SKM-1 (cell line): ENCODE data around the gene DPH6.
A peak's percentile ranks its signal among the peaks of the same experiment; 100 is the strongest.
"Not testable (repeated sequence)": the region's sequence is repeated elsewhere in the genome, so short reads cannot be mapped to it uniquely, and the experiment has no call there.

Experiments
- DNase-seq: peaks from one replicate; lab custom pipeline; 2025; ENCODE audit not compliant: unreplicated experiment; lab: John Stamatoyannopoulos, UW

Gene DPH6, protein sequence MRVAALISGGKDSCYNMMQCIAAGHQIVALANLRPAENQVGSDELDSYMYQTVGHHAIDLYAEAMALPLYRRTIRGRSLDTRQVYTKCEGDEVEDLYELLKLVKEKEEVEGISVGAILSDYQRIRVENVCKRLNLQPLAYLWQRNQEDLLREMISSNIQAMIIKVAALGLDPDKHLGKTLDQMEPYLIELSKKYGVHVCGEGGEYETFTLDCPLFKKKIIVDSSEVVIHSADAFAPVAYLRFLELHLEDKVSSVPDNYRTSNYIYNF

GRCh38 chr15:35545824-35546510, at the start of gene DPH6:
Gene DPH6 (minus strand): TSS chr15:35546165. CDS start chr15:35546141, 24 bp downstream.
- DNase-seq: peak; percentile 41

DNA sequence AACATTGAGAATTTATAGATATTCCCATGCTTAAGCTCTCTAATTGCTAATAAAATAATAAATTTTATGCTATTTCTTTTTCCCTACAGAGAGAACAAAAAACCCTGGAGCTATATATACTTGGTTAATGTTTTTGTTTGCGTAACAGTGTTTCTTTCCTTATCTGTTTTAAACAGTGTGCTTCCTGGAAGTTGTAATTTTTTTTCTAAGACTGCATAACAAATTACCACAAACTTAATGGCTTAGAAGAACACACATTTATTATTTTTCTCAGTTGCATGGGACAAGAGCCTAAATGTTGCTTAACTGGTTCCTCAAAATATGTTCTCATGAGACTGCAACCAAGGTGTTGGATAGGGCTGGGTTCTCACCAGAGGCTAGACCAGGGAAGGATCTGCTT, 49.7 kb upstream of the DPH6 start:
- no peak for DNase-seq

DNA sequence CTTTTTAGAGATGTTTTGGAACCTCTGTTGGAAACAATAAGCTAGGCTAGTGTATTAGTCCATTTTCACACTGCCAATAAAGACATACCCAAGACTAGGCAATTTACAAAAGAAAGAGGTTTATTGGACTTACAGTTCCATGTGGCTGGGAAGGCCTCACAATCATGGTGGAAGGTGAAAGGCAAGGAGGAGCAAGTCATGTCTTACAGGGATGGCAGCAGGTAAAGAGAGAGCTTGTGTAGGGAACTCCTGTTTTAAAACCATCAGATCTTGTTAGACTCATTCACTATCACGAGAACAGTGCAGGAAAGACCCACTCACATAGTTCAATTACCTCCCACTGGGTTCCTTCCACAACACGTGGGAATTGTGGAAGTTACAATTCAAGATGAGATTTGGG, 46.0 kb upstream of the DPH6 start:
- not testable (repeated sequence) for DNase-seq

DNA sequence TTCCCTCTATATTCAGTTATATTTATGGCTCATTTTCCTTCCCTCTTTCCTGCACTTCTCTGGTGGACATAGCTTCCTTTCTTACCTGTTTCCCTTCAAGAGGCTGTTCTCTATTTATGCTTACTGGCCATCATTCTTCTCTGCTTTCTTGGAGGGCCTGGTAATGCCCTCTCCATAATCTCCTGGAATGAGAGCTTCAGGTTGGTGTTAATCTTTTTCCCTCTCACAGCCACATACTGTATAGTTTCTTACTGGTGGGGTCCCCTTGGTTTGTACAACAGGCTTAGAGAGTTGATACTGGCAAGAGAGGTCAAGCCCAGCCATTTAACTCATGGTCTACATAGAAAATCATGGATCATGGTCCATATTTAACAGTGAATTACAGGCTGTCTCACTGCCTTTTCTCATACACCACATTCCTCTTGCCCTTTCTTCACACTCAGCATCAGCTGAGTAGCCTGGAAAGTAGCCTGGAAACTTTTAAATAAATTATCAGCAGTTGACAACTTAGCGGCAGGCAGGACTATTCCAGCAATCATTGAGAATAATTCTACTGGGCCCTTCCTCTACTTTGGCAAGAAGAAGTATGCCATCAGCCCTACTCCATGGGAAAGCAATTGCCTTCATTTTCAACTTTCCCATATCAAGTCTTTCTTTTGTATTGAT, 38.0 kb upstream of the DPH6 start:
- no peak for DNase-seq

GRCh38 chr15:35580606-35581005, 34.6 kb upstream of the DPH6 start:
- no peak for DNase-seq

DNA sequence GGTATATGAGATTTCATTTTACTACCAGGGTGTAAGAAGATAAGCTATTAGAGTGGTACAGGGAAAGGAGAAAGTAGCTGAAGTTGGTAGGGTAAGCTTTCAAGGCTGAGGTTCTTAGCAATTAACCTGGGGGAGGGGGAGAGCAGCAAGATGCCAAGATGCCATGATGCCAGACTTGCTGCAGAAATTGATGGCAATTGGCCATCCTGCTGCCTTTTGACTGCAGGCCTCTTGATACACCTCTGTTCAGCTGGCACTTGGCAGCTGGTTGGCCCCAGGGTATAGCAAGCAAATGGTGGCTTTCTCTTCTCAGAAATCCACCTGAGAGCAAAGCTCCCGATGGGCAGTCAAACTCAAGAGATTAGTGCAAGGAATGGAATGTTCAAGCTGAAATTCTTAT, 21.4 kb upstream of the DPH6 start:
- DNase-seq: no peak

DNA sequence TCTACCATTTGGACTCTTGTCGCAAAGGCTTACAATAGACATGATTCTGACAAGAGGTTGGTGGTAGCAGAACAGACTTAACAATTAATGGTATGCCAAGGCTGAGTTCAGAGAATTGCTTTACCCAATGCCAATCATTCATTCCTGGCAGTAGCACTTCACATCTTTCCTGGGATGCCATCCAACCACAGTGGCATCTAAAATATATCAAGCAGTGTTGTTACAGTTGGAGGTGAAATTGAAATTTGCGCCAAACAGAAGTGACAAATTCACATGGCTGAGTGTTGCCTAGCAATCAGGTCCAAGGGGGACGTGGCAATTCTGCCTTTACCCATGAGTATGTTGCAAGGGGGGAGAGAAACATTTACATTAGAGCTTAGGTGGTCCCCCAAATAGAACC, 21.0 kb upstream of the DPH6 start:
- no peak for DNase-seq

GRCh38 chr15:35565901-35566300, 19.9 kb upstream of the DPH6 start:
- no peak for DNase-seq

GRCh38 chr15:35562641-35563040, 16.7 kb upstream of the DPH6 start:
- no peak for DNase-seq

- DNase-seq: no peak
Observed at GRCh38 chr15:35561308-35561707, 15.3 kb upstream of the DPH6 start.

DNA sequence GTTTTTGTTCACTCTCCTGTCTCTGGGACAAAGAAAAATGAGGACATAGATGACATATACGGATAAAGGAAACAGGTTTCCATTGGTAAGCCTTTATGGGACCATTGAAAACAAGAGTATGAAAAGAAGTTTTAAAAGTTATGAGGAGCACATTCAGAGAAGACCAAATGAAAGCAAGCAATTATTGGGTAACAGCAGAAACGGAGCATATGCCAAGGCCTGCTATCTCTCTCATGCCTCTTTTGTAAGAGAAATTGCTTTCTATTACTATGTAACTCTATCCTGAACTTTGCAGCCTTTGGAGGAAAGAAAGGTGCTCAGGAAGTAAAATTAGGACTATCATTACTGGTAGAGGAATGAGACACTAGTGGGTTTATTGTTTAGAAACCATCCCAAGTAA, 14.9 kb upstream of the DPH6 start:
- no peak for DNase-seq

DNA sequence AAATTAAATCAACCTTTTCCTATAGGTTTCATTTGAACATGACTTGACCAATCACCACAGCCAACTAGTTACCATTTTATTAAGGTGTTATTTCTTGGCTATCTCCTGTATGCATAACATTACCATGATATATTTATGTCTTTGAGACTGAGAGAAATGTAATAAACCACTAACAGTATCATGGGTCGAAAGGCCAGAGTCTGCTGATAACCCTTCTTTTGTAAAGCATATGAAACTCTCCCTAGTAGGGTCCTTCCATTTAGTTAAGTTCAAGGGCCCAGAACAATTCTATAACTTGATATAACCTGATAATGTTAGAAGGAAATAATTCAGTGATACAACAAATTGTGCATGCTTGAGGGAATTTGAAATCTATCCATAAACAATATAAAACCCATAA, 14.3 kb upstream of the DPH6 start:
- DNase-seq: no peak

GRCh38 chr15:35559683-35560082, 13.7 kb upstream of the DPH6 start:
- no peak for DNase-seq

GRCh38 chr15:35557544-35557943, 11.6 kb upstream of the DPH6 start:
- DNase-seq: no peak

DNA sequence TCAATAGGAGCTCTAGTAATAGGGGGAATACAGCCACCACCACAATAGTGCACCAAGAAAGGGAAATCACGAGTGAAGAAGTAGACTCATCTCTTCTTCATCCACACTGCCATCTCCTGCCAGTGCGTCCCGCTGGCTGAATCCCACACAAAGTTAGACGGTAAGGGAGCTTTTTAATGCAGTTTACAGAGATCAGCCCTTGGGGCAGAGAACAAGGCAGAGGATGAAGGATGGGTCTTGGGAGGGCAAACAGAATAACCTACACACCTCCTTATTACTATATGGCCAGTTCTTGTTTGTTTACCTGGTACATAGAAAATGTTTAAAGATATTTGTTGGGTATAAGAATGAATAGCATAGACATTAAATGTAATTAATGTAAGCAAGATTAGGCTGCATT, 11.0 kb upstream of the DPH6 start:
- no peak for DNase-seq

DNA sequence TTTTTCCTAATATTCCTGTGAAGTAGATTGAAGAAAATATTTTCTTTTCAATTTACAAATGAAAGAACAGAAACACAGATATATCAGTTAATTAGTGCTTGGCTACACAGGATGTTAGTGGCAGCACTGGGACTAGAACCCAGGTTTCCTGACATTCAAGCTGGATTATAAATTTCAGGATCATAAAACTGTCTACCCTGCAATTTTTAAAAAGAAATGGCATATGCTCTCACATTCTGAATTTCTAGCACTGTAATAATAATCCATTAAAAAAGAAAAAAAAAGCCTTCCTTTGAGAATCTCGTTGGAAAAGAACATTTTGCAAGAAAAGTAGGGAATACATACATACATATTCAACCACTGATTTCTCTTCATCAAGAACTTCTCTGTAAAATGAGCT, 9.3 kb upstream of the DPH6 start:
- DNase-seq: no peak

DNA sequence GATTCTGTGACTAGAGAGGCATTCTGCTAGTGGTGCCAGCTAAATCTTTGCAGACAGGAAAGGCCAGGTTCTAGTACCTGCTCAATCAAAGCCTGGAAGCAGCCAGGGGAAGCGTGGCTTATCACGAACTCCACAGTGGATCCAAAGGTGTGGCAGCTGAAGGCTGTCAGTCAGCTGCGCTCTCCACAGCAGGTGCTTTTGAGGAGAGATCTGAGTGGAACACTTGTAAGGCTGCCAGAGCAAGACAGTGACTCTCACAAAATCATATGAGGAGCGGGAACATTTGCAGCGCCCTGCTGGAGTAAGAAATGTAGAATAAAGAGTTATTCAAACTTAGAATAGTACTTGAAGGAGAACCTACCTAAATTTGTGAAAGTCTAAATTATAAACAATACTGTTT, 5.0 kb upstream of the DPH6 start:
- no peak for DNase-seq

DNA sequence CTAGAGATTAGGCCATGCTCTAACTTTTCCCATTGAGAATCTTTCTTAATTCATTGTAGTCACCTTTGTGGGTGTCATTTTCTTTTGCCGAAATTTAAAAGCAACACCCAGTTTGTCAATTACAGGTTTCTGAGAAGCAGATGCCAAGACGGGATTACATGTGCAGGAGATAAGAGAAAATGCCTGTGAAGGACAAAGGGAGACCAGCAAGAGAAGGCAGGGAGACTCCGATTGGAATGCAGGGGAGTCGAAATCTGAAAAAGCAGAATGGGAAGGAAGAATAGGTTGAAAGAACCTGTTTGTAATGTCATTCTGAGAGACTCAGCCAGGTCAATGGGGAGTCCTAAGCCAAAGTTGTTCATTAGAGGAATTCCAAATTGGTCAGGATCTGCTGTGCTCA, 3.6 kb upstream of the DPH6 start:
- no peak for DNase-seq

DNA sequence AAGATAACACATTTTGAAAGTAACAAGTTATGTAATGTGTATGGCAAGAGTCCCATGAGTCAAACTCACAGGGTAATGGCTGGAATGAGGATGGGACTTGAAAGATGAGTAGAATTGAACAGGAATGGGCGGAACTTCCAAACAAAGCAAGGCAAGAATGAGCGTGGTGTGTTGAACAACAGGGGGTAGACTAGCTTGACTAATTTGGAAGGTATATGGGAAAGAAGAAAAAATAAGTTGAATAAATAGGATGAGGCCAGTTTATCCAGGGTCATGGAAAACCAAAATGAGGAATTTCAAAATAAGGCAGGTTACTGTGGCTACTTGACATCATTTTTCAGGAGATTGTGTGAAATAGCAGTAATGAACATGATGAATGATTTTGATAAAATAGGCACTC, 2.5 kb upstream of the DPH6 start:
- no peak for DNase-seq

DNA sequence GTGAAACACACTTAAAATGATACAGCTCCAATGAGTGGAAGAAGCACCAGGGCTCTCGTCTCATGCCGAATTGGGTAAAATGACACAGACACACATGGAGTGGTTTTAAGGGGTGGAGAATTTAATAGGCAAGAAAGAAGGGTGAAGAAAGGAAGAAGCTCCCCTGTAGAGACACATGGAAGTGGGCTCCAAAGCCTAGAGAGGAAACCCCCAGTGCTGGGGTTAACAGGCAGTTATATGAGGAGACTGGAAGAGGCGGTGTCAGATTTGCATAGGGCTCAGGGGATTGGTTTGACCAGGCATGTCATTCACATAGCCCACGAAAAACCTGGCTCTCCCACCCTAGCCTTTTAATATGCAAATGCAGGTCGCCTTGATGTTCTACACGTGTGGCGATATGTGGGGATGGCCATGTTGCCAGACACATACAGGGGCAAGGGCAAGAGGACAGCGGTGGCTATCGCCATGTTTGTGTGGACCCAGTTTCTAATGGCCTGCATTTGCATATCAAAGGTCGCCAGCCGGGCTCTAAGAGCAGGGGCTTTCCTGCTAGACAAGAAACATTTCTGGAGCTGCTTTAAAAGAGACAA, 1.9 kb upstream of the DPH6 start:
- no peak for DNase-seq

GRCh38 chr15:35546511-35547381, 781 bp upstream of the DPH6 start:
- no peak for DNase-seq
